GM21786 (cell line): ENCODE measurements around the gene MAFB.

ENCODE experiments used
- ATAC-seq: cut with Tn5 transposase; IDR thresholded peaks from one replicate; pipeline ENCODE4 v1.9.1; 2021; ENCODE audit not compliant: unreplicated experiment

Gene MAFB

GRCh38 chr20:40703975-40704530 lies 15.0 kb upstream of the MAFB start:
- no peak for ATAC-seq

DNA sequence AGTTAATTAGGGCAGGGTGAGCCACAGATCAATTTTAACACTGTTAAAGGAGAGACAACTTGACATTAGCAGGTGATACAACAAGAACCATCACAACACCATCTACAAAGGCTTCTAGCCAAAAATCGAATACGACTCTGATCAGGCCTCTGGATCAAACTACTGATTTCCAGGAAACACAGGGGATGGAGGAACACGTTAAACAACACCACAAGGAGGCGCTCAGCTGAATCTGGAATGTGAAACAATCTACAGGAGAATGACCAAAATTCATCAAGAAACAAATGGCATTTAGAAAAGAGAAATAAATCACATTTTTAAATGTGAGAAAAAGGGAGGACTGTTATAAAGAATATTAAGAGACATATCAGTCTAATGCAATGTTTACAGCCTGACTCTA lies 13.5 kb upstream of the MAFB start:
- ATAC-seq = no peak

DNA sequence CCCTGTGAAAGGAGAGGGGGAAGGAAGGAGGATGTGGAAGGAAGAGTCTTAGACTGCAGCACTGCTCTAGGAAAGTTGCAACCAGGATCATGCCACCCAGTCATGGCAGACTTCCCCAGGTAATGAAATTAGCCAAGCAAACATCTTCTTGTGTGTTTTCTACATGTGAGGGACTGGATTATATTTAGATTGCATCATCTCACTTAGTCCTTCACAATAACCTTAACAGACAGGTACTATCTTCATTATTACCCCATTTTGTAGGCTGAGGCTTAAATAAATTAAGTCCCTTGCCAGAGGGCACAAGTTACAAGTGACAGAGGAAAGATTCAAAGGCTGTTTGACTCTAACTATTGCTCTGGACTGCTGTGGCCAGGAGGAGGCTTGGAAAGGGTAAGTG lies 9.7 kb upstream of the MAFB start:
- no peak for ATAC-seq

- ATAC-seq = no peak
Observed at GRCh38 chr20:40698281-40698680, 9.2 kb upstream of the MAFB start.

DNA sequence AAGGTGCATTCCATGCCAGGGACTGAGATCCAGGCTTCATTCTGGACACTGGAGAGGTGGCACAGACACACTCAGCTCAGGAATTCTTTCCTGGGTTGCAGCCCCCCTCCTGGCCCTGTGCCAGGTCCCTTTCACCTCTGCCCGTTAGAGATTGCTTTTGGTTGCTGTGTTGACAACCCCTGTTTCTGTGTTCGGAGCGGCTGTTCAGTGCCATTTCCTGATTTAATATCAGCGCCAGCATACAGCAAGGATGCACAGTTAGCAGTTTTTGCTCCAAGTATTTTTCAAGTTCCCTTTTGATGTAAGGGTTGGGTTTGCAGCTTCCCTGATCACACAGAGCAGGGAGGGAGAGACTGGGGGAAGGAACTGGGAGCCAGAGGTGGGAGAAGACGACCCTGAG lies 8.5 kb upstream of the MAFB start:
- no peak for ATAC-seq

DNA sequence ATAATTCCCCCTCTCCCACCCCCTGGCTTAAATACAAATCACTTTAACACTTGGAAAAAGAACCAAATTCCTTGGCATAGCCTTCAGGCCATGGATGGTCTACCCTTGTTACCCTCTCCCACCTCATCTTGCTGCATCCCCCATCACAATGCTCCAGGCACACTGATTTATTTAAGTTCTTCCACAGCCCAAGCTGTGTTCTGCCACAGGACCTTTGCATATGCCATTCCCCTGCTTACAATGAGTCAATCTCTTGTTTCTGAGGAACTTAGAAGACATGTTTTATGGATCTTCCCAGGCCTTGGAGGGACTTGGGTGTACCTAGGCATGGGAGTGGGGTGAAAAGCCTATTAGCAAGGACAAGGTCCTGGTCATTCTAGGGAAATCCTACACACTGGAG lies 6.2 kb upstream of the MAFB start:
- no peak for ATAC-seq

DNA sequence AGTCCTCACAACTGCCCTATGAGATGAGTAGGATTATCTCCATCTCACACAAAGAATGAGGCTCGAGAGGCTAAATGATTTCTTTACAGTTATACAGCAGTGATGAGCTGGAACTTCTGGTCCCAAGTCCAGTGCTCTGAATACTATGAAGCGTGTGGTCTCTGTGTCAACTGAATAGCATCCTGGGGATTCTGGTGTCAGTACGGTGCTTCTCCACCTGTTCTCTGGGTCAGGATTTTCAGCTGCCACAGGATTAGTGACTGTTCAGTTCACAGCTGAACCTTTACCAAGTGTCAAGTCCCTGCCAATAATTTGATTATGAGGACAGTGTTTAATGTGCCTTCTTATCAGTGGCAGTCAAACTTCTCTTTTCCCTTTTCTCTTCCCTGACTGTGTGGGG lies 5.2 kb upstream of the MAFB start:
- ATAC-seq = no peak

- no peak for ATAC-seq
Observed at GRCh38 chr20:40692240-40693011, 3.4 kb upstream of the MAFB start.

DNA sequence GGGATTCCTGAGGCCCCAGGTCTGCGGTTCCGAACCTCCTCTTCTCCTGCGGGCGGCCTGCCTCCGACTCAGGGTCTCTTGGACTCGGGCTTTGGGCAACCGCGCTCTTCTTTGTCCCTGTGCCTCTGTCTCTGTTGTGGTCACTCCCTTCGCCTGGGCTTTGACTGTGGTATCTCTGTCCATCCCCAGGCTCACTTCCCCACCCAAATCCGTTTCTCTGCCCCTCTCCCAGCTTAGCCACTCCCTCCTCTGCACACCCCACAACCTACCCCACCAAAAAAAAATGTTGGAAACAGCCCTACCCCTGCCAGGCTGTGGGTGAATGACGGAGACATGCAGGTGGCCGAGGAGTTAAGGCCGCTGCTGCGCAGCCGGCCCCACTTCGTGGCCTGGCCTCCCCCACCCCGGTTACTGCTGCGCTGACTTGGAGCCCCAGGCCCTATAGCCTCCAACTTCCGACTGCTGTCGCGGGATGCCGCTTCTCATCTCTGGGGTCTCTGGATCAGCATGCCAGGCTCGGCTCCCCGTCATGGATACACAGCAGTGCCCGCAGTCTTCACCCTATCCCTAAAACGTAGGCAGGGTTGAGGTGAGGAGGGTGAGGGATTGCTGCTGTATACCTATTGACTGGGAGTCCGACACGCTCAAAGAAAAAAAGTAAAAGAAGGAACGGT lies 2.7 kb upstream of the MAFB start:
- no peak for ATAC-seq

GRCh38 chr20:40690836-40691565 lies 2.0 kb upstream of the MAFB start:
- no peak for ATAC-seq

DNA sequence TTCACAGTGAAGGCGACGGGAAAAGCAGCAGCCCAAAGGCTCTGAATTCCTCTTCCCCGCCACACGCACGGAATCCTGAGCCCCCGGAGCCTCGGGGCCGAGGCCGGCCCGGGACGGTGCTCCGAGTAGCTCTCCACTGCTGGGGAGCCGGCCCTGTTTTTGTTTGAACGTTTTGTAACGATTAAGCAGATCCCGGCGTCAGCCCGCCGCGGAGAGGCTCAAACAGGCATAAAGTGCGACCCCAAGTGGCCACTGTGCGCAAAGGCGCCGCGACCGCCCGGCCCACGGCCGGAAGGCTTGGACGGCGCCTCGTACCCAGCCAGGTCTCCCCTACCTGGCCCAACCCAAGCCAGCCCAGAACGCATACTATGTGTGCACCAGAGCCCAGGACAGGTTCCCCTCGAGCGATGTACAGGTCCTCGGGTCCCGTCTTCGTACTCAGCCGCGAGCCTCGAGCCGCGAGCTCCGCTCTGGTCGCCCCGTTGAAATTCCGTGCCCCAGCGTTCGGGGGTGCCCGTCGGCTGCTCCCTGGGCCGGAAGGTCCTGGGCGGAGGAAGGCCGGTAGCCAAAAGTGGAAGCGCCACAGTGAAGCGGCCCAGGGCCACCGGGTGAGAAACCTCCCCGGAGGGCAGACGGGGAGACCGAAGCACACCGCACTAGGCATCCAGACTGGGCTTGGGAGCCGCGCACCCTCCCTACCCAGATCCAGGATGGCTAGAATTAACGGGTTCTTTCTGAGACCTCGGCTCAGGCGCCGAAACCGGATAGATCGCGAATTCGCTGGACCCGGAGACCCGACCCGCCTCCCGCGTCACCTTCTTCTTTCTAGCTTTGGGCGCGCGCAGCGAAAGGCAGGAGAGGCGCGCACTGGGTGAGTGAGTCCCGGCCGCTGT lies 1.2 kb upstream of the MAFB start:
- ATAC-seq = peak; percentile 64

DNA sequence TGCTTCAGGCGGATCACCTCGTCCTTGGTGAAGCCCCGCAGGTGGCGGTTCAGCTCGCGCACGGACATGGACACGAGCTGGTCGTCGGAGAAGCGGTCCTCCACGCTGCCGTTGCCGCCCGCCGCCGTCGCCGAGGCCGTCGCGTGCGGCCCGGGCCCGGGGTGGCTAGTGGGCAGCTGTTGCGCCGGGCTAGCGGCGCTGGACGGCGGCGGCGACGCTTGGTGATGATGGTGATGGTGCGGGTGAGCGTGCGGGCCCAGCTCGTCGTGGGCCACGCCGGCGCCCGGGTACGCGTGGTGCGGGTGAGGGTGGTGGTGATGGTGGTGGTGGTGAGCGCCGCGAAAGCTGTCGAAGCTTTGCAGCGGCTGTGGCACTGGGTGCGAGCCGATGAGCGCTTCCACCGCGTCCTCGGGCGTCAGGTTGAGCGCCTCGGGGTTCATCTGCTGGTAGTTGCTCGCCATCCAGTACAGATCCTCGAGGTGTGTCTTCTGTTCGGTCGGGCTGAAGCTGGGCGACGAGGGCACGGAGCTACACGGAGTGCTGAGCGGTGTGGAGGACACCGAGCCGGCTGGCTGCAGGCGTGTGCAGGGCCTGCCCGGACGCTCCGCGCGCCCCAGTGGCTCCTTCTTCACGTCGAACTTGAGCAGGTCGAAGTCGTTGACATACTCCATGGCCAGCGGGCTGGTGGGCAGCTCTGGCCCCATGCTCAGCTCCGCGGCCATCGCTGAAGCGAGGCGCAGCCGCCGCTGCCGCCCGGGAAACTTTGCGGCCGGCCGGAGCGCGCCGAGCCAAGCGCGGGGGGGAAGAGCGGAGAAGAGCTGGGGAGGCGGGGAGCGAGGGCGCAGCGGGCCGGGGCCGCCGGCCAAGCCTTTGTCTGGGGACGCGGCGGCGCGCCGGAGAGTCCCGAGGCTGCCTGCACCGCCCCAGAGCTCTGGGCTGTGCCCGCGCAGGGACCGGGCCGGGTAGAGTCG lies 622 bp downstream of the MAFB start:
- no peak for ATAC-seq

GRCh38 chr20:40687384-40688128 lies 1.5 kb downstream of the MAFB start:
- ATAC-seq = no peak

GRCh38 chr20:40686893-40687292 lies 2.1 kb downstream of the MAFB start:
- ATAC-seq = no peak

- ATAC-seq = no peak
Observed at GRCh38 chr20:40686434-40686882, 2.6 kb downstream of the MAFB start.

- ATAC-seq = no peak
Observed at GRCh38 chr20:40685349-40685748, 3.7 kb downstream of the MAFB start.

DNA sequence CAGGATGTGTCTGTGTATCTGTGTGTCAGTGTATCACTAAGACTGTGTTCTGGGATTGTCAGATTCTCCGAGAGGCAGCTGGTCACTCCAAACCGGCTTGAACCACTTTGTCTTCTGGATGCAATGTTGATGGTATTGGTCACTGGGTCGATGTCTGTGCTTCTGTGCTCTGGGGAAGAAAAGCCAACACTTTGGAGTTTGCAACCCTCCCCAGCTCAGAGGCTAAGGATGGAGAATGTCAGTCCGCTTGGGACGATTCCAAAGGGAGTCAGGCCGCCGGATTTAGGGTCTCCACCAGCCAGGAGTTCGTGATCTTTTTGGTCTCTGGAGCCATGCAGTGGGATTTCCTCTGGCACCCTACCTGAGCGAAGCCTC lies 5.2 kb downstream of the MAFB start:
- no peak for ATAC-seq

- no peak for ATAC-seq
Observed at GRCh38 chr20:40683221-40683893, 5.7 kb downstream of the MAFB start.
